NT2/D1 (cell line): ENCODE results near the gene TEX14.

ENCODE experiments used
- DNase-seq: peaks from one replicate; pipeline ENCODE4 v3.0.0-alpha.2; 2011; ENCODE audit warnings: low read depth, low spot score
- H3K27me3 ChIP-seq: 2 replicates; pipeline ENCODE4 v1.6.0; 2011; ENCODE audit warnings: mild to moderate bottlenecking; ENCODE audit not compliant: insufficient read length, insufficient read depth
- H3K36me3 ChIP-seq: 2 replicates; pipeline ENCODE4 v1.6.1; 2011; ENCODE audit warnings: mild to moderate bottlenecking, low read length, mixed read lengths; ENCODE audit not compliant: insufficient read depth, insufficient read length
- H3K4me1 ChIP-seq: 2 replicates; pipeline ENCODE4 v1.5.1; 2011; ENCODE audit not compliant: insufficient read depth, insufficient read length
- H3K4me3 ChIP-seq: 2 replicates; pipeline ENCODE4 v1.5.1; 2011; ENCODE audit warnings: low read depth; ENCODE audit not compliant: insufficient read length
- H3K9ac ChIP-seq: 2 replicates; pipeline ENCODE4 v1.6.0; 2011; ENCODE audit warnings: low read depth; ENCODE audit not compliant: insufficient read length
- H3K9me3 ChIP-seq: 2 replicates; pipeline ENCODE4 v1.5.1; 2011; ENCODE audit warnings: mild to moderate bottlenecking, low read length; ENCODE audit not compliant: insufficient read depth
- SUZ12 ChIP-seq: IDR thresholded peaks from 2 replicates; pipeline ENCODE4 v1.6.1; 2011; ENCODE audit not compliant: insufficient read length, insufficient read depth; ENCODE audit errors: extremely low read depth
- YY1 ChIP-seq: IDR thresholded peaks from 2 replicates; pipeline ENCODE4 v1.6.1; 2011; ENCODE audit not compliant: insufficient read length, insufficient read depth
- ZNF274 ChIP-seq: IDR thresholded peaks from 2 replicates; pipeline ENCODE4 v1.6.1; 2011; ENCODE audit warnings: mild to moderate bottlenecking, low read depth, low read length

TEX14 gene

GRCh38 chr17:58640202-58640601 lies 51.6 kb downstream of the TEX14 start:
- no peak for DNase-seq
- no peak for TF ChIP-seq YY1
- no peak for TF ChIP-seq SUZ12
- no peak for TF ChIP-seq ZNF274
- no peak overlapping the region for H3K9ac ChIP-seq
- H3K36me3 ChIP-seq: no peaks in the 10 kb centered on the region
- no peak overlapping the region for H3K4me3 ChIP-seq
- no peaks in the 10 kb centered on the region for H3K9me3 ChIP-seq
- H3K27me3 ChIP-seq: no peaks in the 10 kb centered on the region
- no peaks in the 10 kb centered on the region for H3K4me1 ChIP-seq

GRCh38 chr17:58639681-58640080 lies 52.2 kb downstream of the TEX14 start:
- H3K4me3 ChIP-seq: no peak overlapping the region
- no peaks in the 10 kb centered on the region for H3K36me3 ChIP-seq
- DNase-seq: no peak
- no peaks in the 10 kb centered on the region for H3K9me3 ChIP-seq
- H3K4me1 ChIP-seq: no peaks in the 10 kb centered on the region
- H3K9ac ChIP-seq: no peak overlapping the region
- H3K27me3 ChIP-seq: no peaks in the 10 kb centered on the region
- no peak for TF ChIP-seq YY1
- TF ChIP-seq ZNF274: no peak
- TF ChIP-seq SUZ12: no peak

GRCh38 chr17:58637011-58637570 lies 54.8 kb downstream of the TEX14 start:
- H3K9ac ChIP-seq: no peak overlapping the region
- H3K27me3 ChIP-seq: no peaks in the 10 kb centered on the region
- no peak overlapping the region for H3K4me3 ChIP-seq
- no peak for DNase-seq
- no peaks in the 10 kb centered on the region for H3K4me1 ChIP-seq
- no peaks in the 10 kb centered on the region for H3K36me3 ChIP-seq
- TF ChIP-seq ZNF274 (no peak), SUZ12 (no peak), YY1 (no peak)
- no peaks in the 10 kb centered on the region for H3K9me3 ChIP-seq

GRCh38 chr17:58632324-58633314 lies 59.2 kb downstream of the TEX14 start:
- no peaks in the 10 kb centered on the region for H3K27me3 ChIP-seq
- peak overlapping the region; percentile 29 for H3K4me3 ChIP-seq
- H3K4me1 ChIP-seq: no peaks in the 10 kb centered on the region
- no peaks in the 10 kb centered on the region for H3K9me3 ChIP-seq
- no peaks in the 10 kb centered on the region for H3K36me3 ChIP-seq
- TF ChIP-seq YY1 (no peak), ZNF274 (no peak), SUZ12 (no peak)
- H3K9ac ChIP-seq: peak overlapping the region; percentile 83
- no peak for DNase-seq

- Histone ChIP-seq H3K4me1 (no peaks in the 10 kb centered on the region), H3K9me3 (no peaks in the 10 kb centered on the region), H3K4me3 (peak overlapping the region; percentile 29), H3K27me3 (no peaks in the 10 kb centered on the region), H3K9ac (peak overlapping the region; percentile 83), H3K36me3 (no peaks in the 10 kb centered on the region)
- peak; percentile 91 for DNase-seq
- TF ChIP-seq SUZ12: no peak
- no peak for TF ChIP-seq YY1
- TF ChIP-seq ZNF274: no peak
These were observed 60.1 kb downstream of the TEX14 start for GRCh38 chr17:58631523-58632323.

- no peak for TF ChIP-seq YY1
- no peak for TF ChIP-seq ZNF274
- TF ChIP-seq SUZ12: no peak
- Histone ChIP-seq H3K9me3 (no peaks in the 10 kb centered on the region), H3K36me3 (no peaks in the 10 kb centered on the region), H3K27me3 (no peaks in the 10 kb centered on the region), H3K4me1 (no peaks in the 10 kb centered on the region), H3K4me3 (no peak overlapping the region), H3K9ac (no peak overlapping the region)
- DNase-seq: peak; percentile 15
These were observed 60.8 kb downstream of the TEX14 start for GRCh38 chr17:58630883-58631522.

GRCh38 chr17:58626905-58627304 lies 64.9 kb downstream of the TEX14 start:
- Histone ChIP-seq H3K4me1 (no peaks in the 10 kb centered on the region), H3K36me3 (no peaks in the 10 kb centered on the region), H3K4me3 (no peak overlapping the region), H3K27me3 (no peaks in the 10 kb centered on the region), H3K9ac (no peak overlapping the region), H3K9me3 (no peaks in the 10 kb centered on the region)
- no peak for DNase-seq
- TF ChIP-seq ZNF274: no peak
- TF ChIP-seq SUZ12: no peak
- no peak for TF ChIP-seq YY1
